Activated naive CD4-positive, alpha-beta T cell treated with anti-CD3 and anti-CD28 coated beads, Interleukin-2, amount 10 ng/mL, durations not matched to agents 7 days and 5 days (primary cell): ENCODE results near the gene KRT7.
"Not testable (repeated sequence)": the region's sequence is repeated elsewhere in the genome, so short reads cannot be mapped to it uniquely, and the experiment has no call there.

Experiments
- CTCF ChIA-PET: fragments of 350-600 bp; sonication (Branson Sonifier 250); formaldehyde crosslinking; loops from one replicate; lab custom pipeline; 2021; ENCODE audit warnings: antibody characterized with exemption; lab: Charles Lee
- DNase-seq: peaks from one replicate; pipeline ENCODE4 v3.0.0-alpha.2; 2020
- H3K27ac Mint-ChIP-seq: one replicate; pipeline ENCODE4 v1.8.0; 2021; ENCODE audit warnings: mild to moderate bottlenecking, moderate library complexity, mixed read lengths
- H3K27me3 Mint-ChIP-seq: one replicate; pipeline ENCODE4 v1.8.0; 2021; ENCODE audit warnings: mild to moderate bottlenecking, mixed read lengths
- H3K36me3 Mint-ChIP-seq: one replicate; pipeline ENCODE4 v1.8.0; 2021; ENCODE audit warnings: mixed read lengths
- H3K4me1 Mint-ChIP-seq: one replicate; pipeline ENCODE4 v1.8.0; 2021; ENCODE audit warnings: mixed read lengths
- H3K4me3 Mint-ChIP-seq: one replicate; pipeline ENCODE4 v1.8.0; 2021; ENCODE audit warnings: mild to moderate bottlenecking, moderate library complexity, mixed read lengths
- H3K9me3 Mint-ChIP-seq: one replicate; pipeline ENCODE4 v1.8.0; 2021; ENCODE audit warnings: mixed read lengths

Gene KRT7

DNA sequence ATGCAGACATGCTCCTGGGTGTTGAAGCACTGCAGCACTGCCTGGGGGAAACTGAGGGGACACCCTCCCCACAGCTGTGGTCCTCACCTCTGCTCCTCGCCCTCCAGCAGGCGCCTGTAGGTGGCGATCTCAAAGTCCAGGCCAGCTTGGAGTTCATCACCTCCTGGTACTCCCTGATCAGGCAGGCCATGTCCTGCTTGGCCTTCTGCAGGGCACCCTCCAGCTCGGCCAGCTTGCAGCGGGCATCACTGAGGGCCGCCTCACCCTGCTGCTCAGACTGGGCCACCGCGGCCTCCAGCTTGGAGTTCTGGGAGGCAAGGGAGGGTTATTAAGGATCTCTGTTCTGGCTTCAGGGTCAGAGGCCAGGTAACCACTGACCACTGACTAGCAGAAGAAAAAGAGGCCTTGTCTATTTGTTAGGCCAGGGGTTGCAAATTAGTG lies 19.2 kb downstream of the KRT7 start:
- Mint-ChIP-seq H3K4me1 (peaks cover 56% of the 10 kb centered on the region), H3K36me3 (peaks cover 21% of the 10 kb centered on the region), H3K27me3 (peaks cover 64% of the 10 kb centered on the region), H3K27ac (peak overlapping the region; percentile 96)
- DNase-seq, result peak; percentile 30
- CTCF ChIA-PET, result interaction anchor here (0.7 to 2.2 kb wide), 5 partner anchors 11 to 27 kb away, joined by 3 to 8 read pairs (median 4); no protein-coding TSS in a partner anchor
- H3K4me3 Mint-ChIP-seq, H3K9me3 Mint-ChIP-seq: not testable (repeated sequence)

DNA sequence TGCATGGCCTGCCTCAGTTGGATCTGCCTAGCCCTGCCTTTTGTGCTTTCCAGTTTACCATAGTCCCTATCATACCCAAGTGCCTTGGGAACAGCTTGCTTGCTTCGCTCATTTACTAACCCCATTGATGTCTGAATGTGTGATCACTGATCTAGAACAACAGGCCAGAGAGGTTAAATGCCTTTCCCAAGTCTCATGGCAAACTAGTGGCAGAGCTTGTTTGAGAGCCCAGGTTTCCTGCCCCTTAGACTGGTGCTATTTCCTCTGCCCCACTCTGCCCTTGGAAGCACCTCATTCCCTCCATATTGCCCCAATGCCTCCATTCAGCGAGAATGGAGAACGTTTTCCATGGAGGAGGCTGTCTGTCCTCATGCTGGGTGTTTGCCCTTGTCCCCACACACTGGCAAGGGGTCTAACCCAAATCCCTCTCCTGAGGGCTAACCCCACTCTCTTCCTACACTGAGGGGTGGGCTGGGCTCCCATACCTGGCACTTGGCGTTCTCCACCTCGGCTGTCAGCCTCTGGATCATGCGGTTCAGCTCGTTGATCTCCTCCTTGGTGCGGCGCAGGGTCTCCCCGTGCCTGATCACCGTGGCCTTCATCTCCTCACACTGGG lies 19.8 kb downstream of the KRT7 start:
- Mint-ChIP-seq H3K4me1 (peaks cover 49% of the 10 kb centered on the region), H3K36me3 (peaks cover 20% of the 10 kb centered on the region), H3K27me3 (peaks cover 70% of the 10 kb centered on the region), H3K27ac (peak overlapping the region; percentile 96), H3K4me3 (no peak overlapping the region), H3K9me3 (peaks cover 3% of the 10 kb centered on the region)
- no peak for DNase-seq
- CTCF ChIA-PET, result interaction anchor here (1.6 to 2.2 kb wide), 2 partner anchors 15 to 17 kb away, joined by 4 to 6 read pairs; no protein-coding TSS in a partner anchor

DNA sequence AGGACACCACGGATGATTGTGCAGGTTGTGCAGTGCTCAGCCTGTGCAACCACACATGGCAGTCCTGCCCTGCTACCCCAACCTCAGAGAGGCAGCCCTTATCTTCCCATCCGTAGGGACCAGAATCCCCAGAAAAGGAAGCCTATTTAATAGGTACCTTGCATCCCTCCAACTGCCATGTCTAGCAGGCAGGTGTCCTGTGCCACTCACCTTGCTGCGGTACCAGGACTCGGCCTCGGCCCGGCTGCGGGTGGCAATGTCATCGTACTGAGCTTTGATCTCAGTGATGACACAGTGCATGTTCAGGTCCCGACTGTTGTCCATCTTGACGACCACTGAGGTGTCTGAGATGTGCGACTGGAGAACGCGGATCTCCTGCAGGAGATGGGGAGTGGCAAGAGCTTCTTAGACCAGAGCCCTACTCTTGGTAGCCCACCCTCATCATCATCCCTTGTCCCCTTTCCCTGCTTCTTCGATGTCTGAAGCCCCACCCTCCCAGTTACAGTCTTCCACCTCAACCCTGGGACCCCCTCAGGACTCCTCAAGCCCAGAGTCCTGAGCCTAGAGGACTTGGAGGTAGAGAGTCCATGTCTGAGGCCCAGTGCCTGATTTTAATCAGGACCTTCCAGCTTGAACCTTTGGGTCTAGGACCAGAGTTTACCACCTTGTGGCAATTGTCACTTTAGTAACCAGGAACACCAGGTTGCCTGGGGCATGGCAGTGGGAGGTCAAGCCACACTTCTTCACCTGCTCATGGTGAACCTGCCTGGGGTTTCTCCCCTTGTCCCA lies 20.5 kb downstream of the KRT7 start:
- H3K36me3 Mint-ChIP-seq, result peaks cover 19% of the 10 kb centered on the region
- peaks cover 48% of the 10 kb centered on the region for H3K4me1 Mint-ChIP-seq
- no peak overlapping the region for H3K4me3 Mint-ChIP-seq
- no peak for DNase-seq
- H3K27ac Mint-ChIP-seq, result no peak overlapping the region
- peaks cover 76% of the 10 kb centered on the region for H3K27me3 Mint-ChIP-seq
- CTCF ChIA-PET, result interaction anchor here (2.2 kb wide), 1 partner anchor 15 kb away, joined by 6 read pairs; no protein-coding TSS in a partner anchor
- H3K9me3 Mint-ChIP-seq, result peaks cover 3% of the 10 kb centered on the region

DNA sequence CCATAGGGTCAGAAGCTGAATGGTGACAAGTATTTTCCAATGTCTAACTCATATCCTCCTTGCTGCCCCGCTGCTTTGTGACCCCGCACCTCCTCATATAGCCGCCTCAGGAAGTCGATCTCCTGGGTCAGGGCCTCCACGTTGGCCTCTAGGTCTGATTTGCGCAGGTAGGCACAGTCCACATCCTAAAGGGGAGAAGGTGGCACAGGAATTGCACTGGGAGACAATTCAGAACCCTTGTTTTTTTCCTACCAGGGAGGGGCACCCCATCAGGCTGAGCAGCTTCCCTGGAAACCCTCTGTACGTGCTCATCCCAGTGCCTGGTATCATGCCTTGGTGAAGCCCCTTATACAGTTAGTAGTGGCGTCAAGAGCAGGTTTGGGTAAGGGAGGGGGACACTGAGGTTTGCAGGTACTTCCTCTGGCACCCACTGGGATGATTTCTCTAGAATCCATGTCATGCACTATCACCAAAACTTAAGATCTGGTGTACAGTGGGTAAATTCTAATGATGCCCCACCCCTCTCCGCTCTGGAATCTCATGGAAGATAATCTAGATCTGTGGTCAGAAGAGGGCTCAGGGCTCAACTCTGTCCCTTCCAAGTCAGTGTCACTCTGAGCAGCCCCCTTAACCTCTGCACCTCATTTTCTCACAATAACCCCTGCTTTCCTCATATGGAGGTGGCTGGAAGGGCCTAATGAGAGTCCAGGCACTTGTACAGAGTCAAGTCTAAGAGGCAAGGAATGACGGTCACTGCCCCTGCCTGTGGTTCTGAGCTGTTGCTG lies 21.3 kb downstream of the KRT7 start:
- no peak overlapping the region for H3K27ac Mint-ChIP-seq
- peaks cover 76% of the 10 kb centered on the region for H3K27me3 Mint-ChIP-seq
- CTCF ChIA-PET, result interaction anchor here (1.2 kb wide), 1 partner anchor 53 kb away, joined by 4 read pairs; no protein-coding TSS in a partner anchor
- DNase-seq, result no peak
- peaks cover 3% of the 10 kb centered on the region for H3K9me3 Mint-ChIP-seq
- H3K36me3 Mint-ChIP-seq, result peaks cover 19% of the 10 kb centered on the region
- H3K4me1 Mint-ChIP-seq, result peaks cover 47% of the 10 kb centered on the region
- H3K4me3 Mint-ChIP-seq, result no peak overlapping the region

DNA sequence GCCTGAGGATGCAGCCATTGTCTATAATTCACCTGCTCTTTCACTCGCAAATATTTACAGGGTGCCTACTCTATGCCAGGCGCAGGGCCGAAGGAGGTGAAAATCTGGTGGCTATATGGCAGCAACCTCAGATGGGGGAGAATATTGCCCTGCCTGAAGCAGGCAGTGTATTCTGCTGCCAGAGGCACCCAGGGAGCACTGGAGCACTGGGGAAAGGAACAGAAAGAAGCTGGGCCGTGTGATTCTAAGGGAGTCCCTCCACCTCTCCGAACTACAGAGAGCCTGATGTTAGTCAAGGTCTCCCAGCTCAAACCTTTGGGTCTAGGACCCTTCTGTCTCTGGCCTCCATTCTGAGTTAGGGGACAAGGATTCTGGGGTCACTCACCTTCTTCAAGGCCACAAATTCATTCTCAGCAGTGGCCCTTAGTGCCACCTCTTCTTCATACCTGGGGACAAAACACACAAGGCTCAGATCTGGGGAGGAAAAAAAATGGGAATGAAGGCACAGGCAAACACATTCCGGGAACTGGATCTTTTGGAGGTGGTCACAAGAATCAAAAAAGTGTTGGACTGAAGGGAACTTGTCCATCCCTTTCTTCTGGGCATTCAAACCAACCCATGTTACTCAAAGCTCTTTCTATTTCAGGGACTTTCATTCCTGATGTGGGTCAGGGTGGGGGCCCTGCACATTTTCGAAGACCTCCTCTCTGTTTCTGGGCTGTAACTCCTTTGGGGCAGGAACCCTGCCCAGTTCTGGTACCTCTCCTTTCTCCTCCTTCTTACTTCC lies 22.1 kb downstream of the KRT7 start:
- no peak overlapping the region for H3K4me3 Mint-ChIP-seq
- peaks cover 3% of the 10 kb centered on the region for H3K9me3 Mint-ChIP-seq
- CTCF ChIA-PET, result interaction anchor here (1.2 to 1.4 kb wide), 2 partner anchors 24 to 52 kb away, joined by 3 to 4 read pairs; no protein-coding TSS in a partner anchor
- peaks cover 47% of the 10 kb centered on the region for H3K4me1 Mint-ChIP-seq
- peaks cover 76% of the 10 kb centered on the region for H3K27me3 Mint-ChIP-seq
- H3K36me3 Mint-ChIP-seq, result peaks cover 14% of the 10 kb centered on the region
- H3K27ac Mint-ChIP-seq, result no peak overlapping the region
- no peak for DNase-seq

DNA sequence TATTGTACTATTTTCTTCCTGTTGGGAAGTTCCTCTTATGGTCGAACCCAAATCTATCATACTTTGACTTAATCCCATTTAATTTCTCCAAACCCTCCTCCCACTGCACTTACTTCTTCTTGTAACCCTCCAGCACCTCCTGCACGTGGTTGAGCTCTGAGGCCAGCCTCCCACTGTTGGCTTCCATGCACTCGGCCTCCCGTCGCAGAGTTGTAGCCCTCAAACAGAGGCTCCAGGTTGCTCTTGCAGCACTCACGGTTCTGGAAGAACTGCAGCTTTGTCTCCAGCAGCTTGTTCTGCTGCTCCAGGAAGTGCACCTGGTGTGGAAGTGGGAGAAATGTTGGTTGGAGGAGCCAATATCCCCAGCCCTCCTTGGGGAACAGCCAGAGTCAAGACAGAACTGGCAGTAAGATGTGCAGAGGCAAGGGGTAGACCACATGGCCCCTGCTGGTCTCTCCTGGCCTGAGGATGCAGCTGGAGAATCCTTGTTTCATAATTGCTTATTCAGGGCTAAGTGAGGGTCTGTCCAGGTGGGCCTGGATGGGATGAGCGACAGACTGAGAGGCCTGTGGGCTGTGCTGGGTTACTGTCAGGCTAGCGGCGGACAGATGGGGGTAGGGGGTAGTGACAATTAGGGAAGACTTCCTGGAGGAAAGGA lies 23.0 kb downstream of the KRT7 start:
- Mint-ChIP-seq H3K9me3 (peaks cover 3% of the 10 kb centered on the region), H3K4me1 (peaks cover 52% of the 10 kb centered on the region), H3K27ac (no peak overlapping the region), H3K27me3 (peaks cover 79% of the 10 kb centered on the region), H3K4me3 (no peak overlapping the region), H3K36me3 (peaks cover 12% of the 10 kb centered on the region)
- CTCF ChIA-PET, result interaction anchor here (1.2 to 1.4 kb wide), 2 partner anchors 23 to 51 kb away, joined by 3 to 4 read pairs; no protein-coding TSS in a partner anchor
- no peak for DNase-seq

DNA sequence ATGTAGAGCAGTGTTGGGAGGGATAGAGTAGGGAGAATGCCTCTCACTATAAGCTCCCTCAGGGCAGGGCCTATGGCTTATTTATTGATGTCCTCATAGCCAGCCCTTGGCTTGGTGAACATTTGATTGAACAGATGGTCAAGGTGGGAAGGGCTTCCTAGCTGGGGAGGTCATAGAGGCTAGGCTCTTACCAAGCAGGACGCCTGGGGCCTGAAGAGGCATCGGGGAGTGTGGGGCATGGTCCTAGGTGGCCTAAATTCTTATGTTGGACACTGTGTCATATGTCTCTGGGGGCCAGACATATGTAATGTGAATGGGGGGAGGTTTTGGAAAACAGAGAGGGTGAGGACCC lies 23.5 kb downstream of the KRT7 start:
- H3K4me1 Mint-ChIP-seq, result peaks cover 52% of the 10 kb centered on the region
- H3K27me3 Mint-ChIP-seq, result peaks cover 84% of the 10 kb centered on the region
- H3K9me3 Mint-ChIP-seq, result no peaks in the 10 kb centered on the region
- peaks cover 8% of the 10 kb centered on the region for H3K36me3 Mint-ChIP-seq
- no peak overlapping the region for H3K4me3 Mint-ChIP-seq
- no peak for DNase-seq
- H3K27ac Mint-ChIP-seq, result no peak overlapping the region
- CTCF ChIA-PET, result interaction anchor here (1.4 kb wide), 1 partner anchor 23 kb away, joined by 3 read pairs; no protein-coding TSS in a partner anchor

DNA sequence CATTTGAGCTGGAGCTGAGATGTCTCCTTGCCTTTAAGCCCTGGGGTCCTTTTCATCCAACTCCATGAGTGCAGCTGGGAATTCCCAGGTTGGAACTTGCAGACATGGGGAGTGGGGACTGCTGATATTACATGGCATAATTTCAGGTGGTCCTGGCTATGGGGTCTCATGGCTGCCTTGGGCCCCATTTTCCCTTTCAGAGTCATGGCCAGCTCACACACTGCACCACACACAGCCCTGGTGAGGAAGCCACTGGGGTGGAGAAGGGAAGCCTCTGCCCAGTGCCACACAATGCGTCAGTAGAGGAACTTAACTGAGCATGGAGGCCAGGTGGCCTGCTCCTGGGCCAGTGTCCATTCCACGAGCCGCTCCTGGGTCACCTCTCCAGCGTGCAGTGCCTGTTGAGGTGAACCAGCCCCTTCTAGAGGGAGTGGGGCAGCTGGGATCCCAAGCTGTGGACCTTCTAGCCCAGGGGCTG lies 24.1 kb downstream of the KRT7 start:
- Mint-ChIP-seq H3K4me3 (no peak overlapping the region), H3K36me3 (peaks cover 5% of the 10 kb centered on the region), H3K27ac (no peak overlapping the region), H3K27me3 (peaks cover 89% of the 10 kb centered on the region), H3K9me3 (no peaks in the 10 kb centered on the region), H3K4me1 (peaks cover 48% of the 10 kb centered on the region)
- peak; percentile 10 for DNase-seq
- CTCF ChIA-PET, result no interaction called here

DNA sequence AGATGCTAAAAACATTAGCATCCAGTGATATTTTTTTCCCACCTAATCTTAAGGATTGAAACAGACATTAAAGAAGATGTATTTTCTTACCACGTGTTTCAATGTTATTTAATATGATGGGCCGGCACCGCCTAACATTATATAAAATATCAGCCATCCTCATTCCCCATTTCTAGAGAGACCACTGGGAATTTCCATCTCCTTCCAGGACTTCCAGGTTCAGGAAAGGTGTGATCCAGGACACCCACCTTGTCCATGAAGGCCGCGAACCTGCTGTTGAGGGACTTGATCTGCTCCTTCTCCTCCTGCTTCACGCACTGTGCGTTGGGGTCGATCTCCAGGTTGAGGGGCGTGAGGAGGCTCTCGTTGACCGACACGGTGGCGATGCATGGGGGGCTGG lies 24.9 kb downstream of the KRT7 start:
- DNase-seq, H3K36me3 Mint-ChIP-seq, H3K9me3 Mint-ChIP-seq, H3K4me3 Mint-ChIP-seq, H3K27ac Mint-ChIP-seq: not testable (repeated sequence)
- Mint-ChIP-seq H3K4me1 (peaks cover 40% of the 10 kb centered on the region), H3K27me3 (peaks cover 94% of the 10 kb centered on the region)
- CTCF ChIA-PET, result interaction anchor here (12.5 kb wide), 1 partner anchor 20 kb away, joined by 76 read pairs; the partner anchor contains the start of gene KRT86

DNA sequence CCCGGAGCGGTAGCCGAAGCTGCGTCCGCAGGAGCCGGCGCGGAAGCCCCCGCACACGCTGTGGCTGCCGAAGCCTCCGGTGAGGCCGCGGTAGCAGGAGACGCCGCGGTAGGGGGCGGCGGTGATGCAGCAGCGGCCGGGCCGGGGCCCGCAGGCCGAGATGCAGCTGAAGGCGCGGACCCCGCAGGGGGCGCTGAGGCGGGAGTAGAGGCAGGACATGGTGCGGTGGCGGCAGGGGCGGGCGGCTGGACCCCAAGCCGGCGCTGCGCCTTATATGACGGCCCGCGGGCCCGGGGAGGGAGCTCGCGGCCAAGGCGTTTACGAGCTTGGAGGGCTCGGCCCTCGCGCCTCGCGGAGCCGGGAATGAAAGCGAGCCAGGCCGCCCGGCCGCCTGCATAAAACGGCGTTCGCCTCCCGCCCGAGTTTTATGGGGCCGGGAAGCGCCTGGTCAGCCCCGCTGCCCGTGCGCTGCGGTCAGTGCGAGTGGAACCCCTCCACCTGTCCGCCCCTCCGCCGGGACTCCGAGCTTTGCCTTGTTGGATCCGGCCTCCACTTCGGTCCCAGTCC lies 25.4 kb downstream of the KRT7 start:
- H3K4me1 Mint-ChIP-seq, result peaks cover 36% of the 10 kb centered on the region
- peak; percentile 27 for DNase-seq
- peaks cover 1% of the 10 kb centered on the region for H3K36me3 Mint-ChIP-seq
- H3K27ac Mint-ChIP-seq, result no peak overlapping the region
- H3K27me3 Mint-ChIP-seq, result peaks cover 95% of the 10 kb centered on the region
- peaks cover 3% of the 10 kb centered on the region for H3K9me3 Mint-ChIP-seq
- H3K4me3 Mint-ChIP-seq, result no peak overlapping the region
- CTCF ChIA-PET, result interaction anchor here (1.5 to 12.5 kb wide), 3 partner anchors 10 to 45 kb away, joined by 4 to 76 read pairs (median 5); partner anchors contain the start of gene KRT86

DNA sequence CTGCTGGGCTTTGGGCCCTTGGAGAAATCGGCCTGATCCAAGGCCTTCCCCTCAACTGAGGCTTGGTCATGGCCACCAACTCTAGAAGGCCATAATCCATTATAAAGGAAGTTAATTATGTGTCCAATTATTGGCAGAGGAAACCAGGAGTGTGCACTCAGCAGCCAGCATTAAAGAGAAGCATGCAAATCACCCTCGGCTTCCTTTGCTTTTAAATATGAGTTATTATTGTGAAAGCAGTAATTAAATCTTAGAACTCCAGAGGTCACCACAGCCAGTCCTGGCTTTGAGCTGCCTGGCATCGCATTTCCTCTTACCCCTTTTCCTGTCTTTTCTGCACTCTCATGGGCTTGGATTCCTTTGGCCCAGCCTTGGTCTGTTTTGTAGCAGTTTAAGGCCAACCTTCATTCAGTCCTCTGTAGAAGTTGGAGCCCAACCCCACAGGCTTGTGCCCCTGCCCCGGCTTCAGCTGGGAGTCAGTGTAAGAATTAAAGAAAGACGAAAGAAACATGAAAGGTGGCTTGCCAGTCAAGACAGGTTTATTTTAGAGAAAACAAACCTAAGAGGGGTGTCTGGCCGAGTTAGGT lies 26.7 kb downstream of the KRT7 start:
- CTCF ChIA-PET, result interaction anchor here (0.9 to 12.5 kb wide), 4 partner anchors 8 to 47 kb away, joined by 4 to 76 read pairs (median 4); partner anchors contain the start of gene KRT86
- peak; percentile 14 for DNase-seq
- H3K9me3 Mint-ChIP-seq, result peaks cover 3% of the 10 kb centered on the region
- no peak overlapping the region for H3K4me3 Mint-ChIP-seq
- H3K27me3 Mint-ChIP-seq, result peaks cover 95% of the 10 kb centered on the region
- peak overlapping the region; percentile 16 for H3K27ac Mint-ChIP-seq
- peaks cover 1% of the 10 kb centered on the region for H3K36me3 Mint-ChIP-seq
- H3K4me1 Mint-ChIP-seq, result peaks cover 29% of the 10 kb centered on the region
